Measurements from ENCODE around the gene STKLD1. TPM values are rescaled to one million over a fixed set of nuclear protein-coding genes. Genes with fewer than 3 reads are reported as not detected.

Gene STKLD1
- total and polyA plus RNA-seq, 9 of the 15 experiments (the other 6 are each of a cell fraction or from before 2014, with no cell fraction given) = 0.10 to 0.65 (median 0.33) TPM; not detected in 2

GRCh38 chr9:133375724-133376654 is at the start of gene STKLD1, which contains the start of gene SURF4 (continued):
- TF ChIP-seq SFPQ (IDR thresholded peaks at IDR 0.05; ENCODE audit: low read depth, low read length) (no peak), ZBTB33 (CRISPR knock-in tag; IDR thresholded peaks at IDR 0.05) (peak; percentile 94), ZHX1 (conservative IDR thresholded peaks at IDR 0.05; ENCODE audit: low read length) (no peak), ZNF212 (CRISPR knock-in tag; IDR thresholded peaks at IDR 0.05) (no peak), THRA (IDR thresholded peaks at IDR 0.05) (no peak), HMGXB4 (CRISPR knock-in tag; IDR thresholded peaks at IDR 0.05) (peak; percentile 48; the same call in 1 of the 2 replicates), ZNF583 (CRISPR knock-in tag; IDR thresholded peaks at IDR 0.05) (no peak), RREB1 (CRISPR knock-in tag; IDR thresholded peaks at IDR 0.05) (no peak)

All from K562 (cell line).